H1 (cell line): Measurements from ENCODE around the gene CBFA2T2. TPM values are rescaled to one million over a fixed set of nuclear protein-coding genes. Genes with fewer than 3 reads are reported as not detected.

Source experiments
- CTCF ChIA-PET: fragments of 300-600 bp; sonication (Branson Sonifier 250); formaldehyde crosslinking; loops from one replicate; lab custom pipeline; 2021; ENCODE audit not compliant: partially characterized antibody; lab: Charles Lee
- POLR2A ChIA-PET: fragments of 300-600 bp; sonication (Branson Sonifier 250); formaldehyde crosslinking; loops from one replicate; lab custom pipeline; 2021; ENCODE audit warnings: inconsistent platforms; ENCODE audit not compliant: partially characterized antibody; lab: Charles Lee
- DNase-seq, 2 experiments: peaks; one replicate each; pipeline versions ENCODE4 v3.0.0 to v3.0.0-alpha.2; 2010 to 2022; ENCODE audit warnings: low spot score in 2 of 2, low read depth in 1 of 2, mixed read lengths in 1 of 2
- FAIRE-seq: peaks from 2 replicates; lab custom pipeline; 2011; peaks lifted over from hg19 to GRCh38; lab: Jason Lieb, UNC
- H2AFZ ChIP-seq: 2 replicates; pipeline ENCODE4 v1.8.1; 2012; ENCODE audit warnings: low read length, inconsistent platforms
- H2AK5ac ChIP-seq: 2 replicates; pipeline ENCODE4 v1.6.1; 2013; ENCODE audit warnings: low read depth, low read length
- H2BK120ac ChIP-seq: replicated peaks from 2 replicates; pipeline ENCODE3; 2013; ENCODE audit warnings: low read depth, low read length, inconsistent platforms
- H2BK12ac ChIP-seq: 2 replicates; pipeline ENCODE4 v1.6.1; 2013; ENCODE audit warnings: low read depth, low read length
- H2BK15ac ChIP-seq: 2 replicates; pipeline ENCODE4 v1.6.1; 2013; ENCODE audit warnings: low read length
- H2BK20ac ChIP-seq: 2 replicates; pipeline ENCODE4 v1.6.1; 2013; ENCODE audit warnings: low read length
- H2BK5ac ChIP-seq: 2 replicates; pipeline ENCODE4 v1.6.1; 2013; ENCODE audit warnings: low read depth, low read length
- H3K14ac ChIP-seq: 2 replicates; pipeline ENCODE4 v1.6.1; 2013; ENCODE audit warnings: inconsistent platforms; ENCODE audit not compliant: insufficient read length
- H3K18ac ChIP-seq: 2 replicates; pipeline ENCODE4 v1.6.1; 2013; ENCODE audit warnings: low read length; ENCODE audit errors: extremely low read depth
- H3K23ac ChIP-seq: 2 replicates; pipeline ENCODE4 v1.6.1; 2013; ENCODE audit warnings: inconsistent platforms; ENCODE audit not compliant: insufficient read length
- H3K23me2 ChIP-seq: 2 replicates; pipeline ENCODE4 v1.6.1; 2013; ENCODE audit warnings: low read depth, low read length
- H3K27ac ChIP-seq: 2 replicates; pipeline ENCODE4 v1.6.1; 2011; ENCODE audit warnings: low read depth, low read length, inconsistent platforms
- H3K27me3 ChIP-seq, 4 experiments: replicated peaks in 1 of 4; 1 replicate in 1 of 4; 2 replicates in 3 of 4; pipeline versions ENCODE4 v1.6.1 to v1.8.1; 2011 to 2013; ENCODE audit warnings: low read length in 3 of 4, mild to moderate bottlenecking in 3 of 4, inconsistent platforms in 2 of 4, mixed read lengths in 2 of 4, moderate library complexity in 1 of 4; ENCODE audit not compliant: control insufficient read depth in 3 of 4, insufficient read depth in 3 of 4; ENCODE audit errors: extremely low read depth in 1 of 4
- H3K36me3 ChIP-seq, 4 experiments: 2 replicates each; pipeline versions ENCODE4 v1.6.1 to v1.8.1; 2011 to 2013; ENCODE audit warnings: mild to moderate bottlenecking in 4 of 4, low read length in 3 of 4, moderate library complexity in 2 of 4, control low read depth in 1 of 4, inconsistent platforms in 1 of 4; ENCODE audit not compliant: insufficient read depth in 4 of 4, control insufficient read depth in 2 of 4
- H3K4ac ChIP-seq: replicated peaks from 2 replicates; pipeline ENCODE3; 2013; ENCODE audit warnings: low read length, low read depth, mixed read lengths, inconsistent platforms; ENCODE audit not compliant: insufficient read length
- H3K4me1 ChIP-seq, 4 experiments: replicated peaks in 1 of 4; 1 replicate in 1 of 4; 2 replicates in 3 of 4; pipeline versions ENCODE4 v1.6.1 to v1.8.1; 2011 to 2013; ENCODE audit warnings: low read length in 3 of 4, inconsistent platforms in 2 of 4, mixed read lengths in 1 of 4; ENCODE audit not compliant: insufficient read depth in 4 of 4, control insufficient read depth in 3 of 4
- H3K4me2 ChIP-seq, 2 experiments: 2 replicates each; pipeline versions ENCODE4 v1.6.1 to v1.8.1; 2011 to 2013; ENCODE audit warnings: low read depth in 2 of 2, low read length in 2 of 2, control low read depth in 1 of 2, inconsistent platforms in 1 of 2, mild to moderate bottlenecking in 1 of 2; ENCODE audit not compliant: insufficient read depth in 1 of 2
- H3K4me3 ChIP-seq, 4 experiments: fragments of 200-600, 300-600 bp in 1 of 4; sonication (generic), shearing (Covaris generic), sonication (Bioruptor Twin) in 1 of 4; 2 replicates each; pipeline versions ENCODE4 v1.5.1 to v1.8.1; 2011 to 2016; ENCODE audit warnings: low read length in 4 of 4, low read depth in 3 of 4, control low read depth in 2 of 4, inconsistent platforms in 2 of 4, mild to moderate bottlenecking in 2 of 4, mixed read lengths in 1 of 4, moderate library complexity in 1 of 4; ENCODE audit not compliant: insufficient read depth in 2 of 4; ENCODE audit errors: extremely low read depth in 1 of 4
- H3K56ac ChIP-seq: replicated peaks from 2 replicates; pipeline ENCODE3; 2013; ENCODE audit warnings: low read depth, mild to moderate bottlenecking, mixed read lengths, low read length, inconsistent platforms; ENCODE audit not compliant: insufficient read length
- H3K79me1 ChIP-seq: 2 replicates; pipeline ENCODE4 v1.6.1; 2013; ENCODE audit warnings: low read depth, low read length, control low read depth
- H3K79me2 ChIP-seq, 2 experiments: 2 replicates each; pipeline versions ENCODE4 v1.6.1 to v1.8.1; 2012 to 2013; ENCODE audit warnings: low read length in 2 of 2, mild to moderate bottlenecking in 2 of 2, inconsistent platforms in 1 of 2; ENCODE audit not compliant: insufficient read depth in 2 of 2, control insufficient read depth in 1 of 2
- H3K9ac ChIP-seq, 4 experiments: replicated peaks in 1 of 4; 1 replicate in 1 of 4; 2 replicates in 3 of 4; pipeline versions ENCODE4 v1.6.1 to v1.8.1; 2011 to 2013; ENCODE audit warnings: low read depth in 3 of 4, low read length in 3 of 4, control low read depth in 2 of 4, mild to moderate bottlenecking in 2 of 4, moderate library complexity in 2 of 4, inconsistent platforms in 1 of 4; ENCODE audit errors: extremely low read depth in 1 of 4
- H3K9me3 ChIP-seq, 2 experiments: 2 replicates each; pipeline versions ENCODE4 v1.6.1 to v1.8.1; 2012 to 2013; ENCODE audit warnings: mild to moderate bottlenecking in 2 of 2, moderate library complexity in 2 of 2, control low read depth in 1 of 2, inconsistent platforms in 1 of 2, low read depth in 1 of 2, low read length in 1 of 2, mixed read lengths in 1 of 2; ENCODE audit not compliant: insufficient read depth in 2 of 2
- H4K20me1 ChIP-seq, 2 experiments: replicated peaks in 1 of 2; 2 replicates each; pipeline versions ENCODE3 to v1.8.1; 2011 to 2013; ENCODE audit warnings: inconsistent platforms in 2 of 2, low read length in 2 of 2, mild to moderate bottlenecking in 1 of 2; ENCODE audit not compliant: insufficient read depth in 2 of 2, control insufficient read depth in 1 of 2
- H4K5ac ChIP-seq: 2 replicates; pipeline ENCODE4 v1.6.1; 2013; ENCODE audit warnings: low read length, low read depth, mixed read lengths, inconsistent platforms; ENCODE audit not compliant: insufficient read length
- H4K8ac ChIP-seq: 2 replicates; pipeline ENCODE4 v1.8.0; 2013; ENCODE audit warnings: mild to moderate bottlenecking, moderate library complexity, low read length, inconsistent platforms; ENCODE audit not compliant: insufficient read depth; ENCODE audit errors: extremely low read depth
- H4K91ac ChIP-seq: replicated peaks from 2 replicates; pipeline ENCODE3; 2013; ENCODE audit warnings: low read length, mixed read lengths, inconsistent platforms; ENCODE audit not compliant: insufficient read length
- ASH2L ChIP-seq: fragments of 200-600, 300-600 bp; sonication (generic); IDR thresholded peaks from one replicate; pipeline ENCODE4 v1.7.1; 2017; ENCODE audit warnings: low read length
- BCL11A ChIP-seq, 2 experiments: IDR thresholded peaks; one replicate each; pipeline ENCODE4 v1.6.1; 2011; ENCODE audit warnings: low read depth in 2 of 2, low read length in 2 of 2, mild to moderate bottlenecking in 2 of 2
- BRCA1 ChIP-seq: IDR thresholded peaks from 2 replicates; pipeline ENCODE4 v1.6.1; 2012; ENCODE audit warnings: low read depth, low read length, improper control_type of control experiment
- CEBPB ChIP-seq: IDR thresholded peaks from 2 replicates; pipeline ENCODE4 v1.6.1; 2012; ENCODE audit warnings: low read depth, low read length
- CREB1 ChIP-seq: IDR thresholded peaks from 2 replicates; pipeline ENCODE4 v1.6.1; 2012; ENCODE audit warnings: inconsistent platforms
- CTBP2 ChIP-seq: IDR thresholded peaks from 2 replicates; pipeline ENCODE4 v1.7.0; 2011; ENCODE audit warnings: borderline replicate concordance, mild to moderate bottlenecking, moderate library complexity, mixed read lengths, low read length; ENCODE audit not compliant: insufficient read depth, insufficient read length
- EGR1 ChIP-seq: IDR thresholded peaks from 2 replicates; pipeline ENCODE4 v1.6.1; 2011; ENCODE audit warnings: low read depth, low read length, borderline replicate concordance
- NRF1 ChIP-seq: IDR thresholded peaks from 2 replicates; pipeline ENCODE4 v1.6.1; 2011; ENCODE audit warnings: mild to moderate bottlenecking, low read depth, low read length, improper control_type of control experiment
- POLR2A ChIP-seq, 2 experiments: IDR thresholded peaks; 1 replicate in 1 of 2; 2 replicates in 1 of 2; pipeline ENCODE4 v1.6.1; 2011; ENCODE audit warnings: low read depth in 2 of 2, low read length in 2 of 2, mild to moderate bottlenecking in 2 of 2; ENCODE audit errors: control extremely low read depth in 1 of 2
- POU5F1 ChIP-seq: IDR thresholded peaks from 2 replicates; pipeline ENCODE4 v1.6.1; 2011; ENCODE audit warnings: low read depth, mild to moderate bottlenecking, low read length, moderate library complexity
- RNF2 ChIP-seq: fragments of 200-900, 300-1000 bp; sonication (generic); IDR thresholded peaks from 2 replicates; pipeline ENCODE4 v1.7.1; 2016; ENCODE audit warnings: borderline replicate concordance, low read depth, mild to moderate bottlenecking, antibody characterized with exemption, low read length; ENCODE audit not compliant: poor library complexity, severe bottlenecking; ENCODE audit errors: missing control alignments
- SIX5 ChIP-seq: IDR thresholded peaks from 2 replicates; pipeline ENCODE4 v1.6.1; 2011; ENCODE audit warnings: mild to moderate bottlenecking, low read depth, low read length
- SP4 ChIP-seq: IDR thresholded peaks from 2 replicates; pipeline ENCODE4 v1.6.1; 2012; ENCODE audit warnings: low read length, inconsistent platforms
- TAF7 ChIP-seq: optimal IDR thresholded peaks from 2 replicates; pipeline ENCODE3; 2011; ENCODE audit warnings: low read depth, mild to moderate bottlenecking, inconsistent platforms, low read length, moderate library complexity, borderline replicate concordance
- WGBS, 2 experiments: shearing (Covaris generic) in 1 of 2; methylation state at CpG; one replicate each; pipeline versions ENCODE4 v1.1.6 to v1.1.7; 2013 to 2015; ENCODE audit warnings: low lambda C conversion rate in 2 of 2, mixed read lengths in 2 of 2, inconsistent platforms in 1 of 2, low coverage in 1 of 2, missing lambda C conversion rate in 1 of 2; ENCODE audit not compliant: insufficient replicate concordance in 2 of 2, insufficient coverage in 1 of 2, insufficient read length in 1 of 2; ENCODE audit errors: extremely low coverage in 1 of 2, missing lambda C conversion rate in 1 of 2; 5-methylcytosine and 5-hydroxymethylcytosine counted together
- polyA plus RNA-seq, 7 experiments: library from polyadenylated mRNA; depleted of rRNA in 3 of 7; stranded (reverse) in 5 of 7; unstranded in 2 of 7; fragments of >200 nt in 5 of 7; fragments of 200-250 nt in 2 of 7; gene quantifications; 1 replicate in 5 of 7; 2 replicates in 1 of 7; 4 replicates in 1 of 7; pipeline versions ENCODE4 v1.2.1 to v1.2.3, GENCODE V29; 2011 to 2013; ENCODE audit warnings: missing spikeins in 2 of 7, mixed read lengths in 2 of 7
- total RNA-seq: library from RNA; stranded (reverse); fragmentation: NEBNext Ultra II Directional; extraction: Animal tissue kit (Norgen Biotek cat#: 25700); gene quantifications from 2 replicates; pipeline ENCODE4 v1.2.1, GENCODE V29; 2021
- TF ChIP-seq, protein P1 (sequence below): IDR thresholded peaks from 2 replicates; pipeline ENCODE4 v1.6.1; 2011; ENCODE audit warnings: low read length, improper control_type of control experiment

CBFA2T2 gene
- total and polyA plus RNA-seq, 2 of the 8 experiments (the other 6 are each of a cell fraction or from before 2014, with no cell fraction given), result 11.6 to 12.9 TPM

GRCh38 chr20:33540427-33540826, 50.5 kb downstream of the CBFA2T2 start:
- FAIRE-seq, result no peak
- Histone ChIP-seq H3K9me3 (peaks cover 2 to 9% of the 10 kb centered on the region in 2 experiments; a peak in 2 of 4 replicates), H3K4ac (no peak overlapping the region), H2AK5ac (no peak overlapping the region), H3K4me2 (no peak overlapping the region), H3K27ac (no peak overlapping the region), H3K79me2 (no peaks in the 10 kb centered on the region), H3K36me3 (peaks cover 0 to 6% (median 0%) of the 10 kb centered on the region in 4 experiments; a peak in 1 of 8 replicates), H3K18ac (no peak overlapping the region), H2BK15ac (no peak overlapping the region), H2BK20ac (no peak overlapping the region), H4K91ac (no peak overlapping the region), H2BK12ac (no peak overlapping the region), H3K4me3 (no peak overlapping the region), H3K4me1 (no peaks in the 10 kb centered on the region), H2AFZ (no peak overlapping the region), H2BK5ac (no peak overlapping the region), H4K8ac (no peak overlapping the region), H3K23ac (no peak overlapping the region), H2BK120ac (no peak overlapping the region), H3K56ac (no peak overlapping the region), H4K5ac (no peak overlapping the region), H3K23me2 (no peaks in the 10 kb centered on the region), H3K27me3 (no peaks in the 10 kb centered on the region), H3K9ac (no peak overlapping the region), H3K14ac (no peak overlapping the region), H4K20me1 (peaks cover 2 to 5% of the 10 kb centered on the region in 2 experiments), H3K79me1 (no peaks in the 10 kb centered on the region; the same call in 1 of the 2 replicates)
- no peak for DNase-seq
- CTCF ChIA-PET, result interaction anchor here (1.1 kb wide), 1 partner anchor 11 kb away, joined by 3 read pairs; no protein-coding TSS in a partner anchor
- POLR2A ChIA-PET, result no interaction called here
- 88% methylated on average over 4 of the region's 4 CpGs; no CpG with 5 or more reads in 1 of the 2 experiments for WGBS, 2 experiments
- TF ChIP-seq BCL11A (IDR thresholded peaks at IDR 0.05; ENCODE audit: low read depth in 2 of 2, low read length in 2 of 2) (no peak), EGR1 (no peak), SIX5 (no peak), ASH2L (no peak), BRCA1 (no peak), CEBPB (no peak), CTBP2 (no peak), POLR2A (IDR thresholded peaks at IDR 0.05; ENCODE audit: control extremely low read depth in 1 of 2, low read depth in 2 of 2, low read length in 2 of 2) (no peak), CREB1 (no peak), RNF2 (no peak), SP4 (no peak), NRF1 (no peak), POU5F1 (no peak), TAF7 (no peak)
- TF ChIP-seq, protein P1, sequence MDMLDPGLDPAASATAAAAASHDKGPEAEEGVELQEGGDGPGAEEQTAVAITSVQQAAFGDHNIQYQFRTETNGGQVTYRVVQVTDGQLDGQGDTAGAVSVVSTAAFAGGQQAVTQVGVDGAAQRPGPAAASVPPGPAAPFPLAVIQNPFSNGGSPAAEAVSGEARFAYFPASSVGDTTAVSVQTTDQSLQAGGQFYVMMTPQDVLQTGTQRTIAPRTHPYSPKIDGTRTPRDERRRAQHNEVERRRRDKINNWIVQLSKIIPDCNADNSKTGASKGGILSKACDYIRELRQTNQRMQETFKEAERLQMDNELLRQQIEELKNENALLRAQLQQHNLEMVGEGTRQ, result no peak
